ENCODE data around the gene INTS7. TPM values are rescaled to one million over a fixed set of nuclear protein-coding genes. Genes with fewer than 3 reads are reported as not detected.

The INTS7 gene, protein sequence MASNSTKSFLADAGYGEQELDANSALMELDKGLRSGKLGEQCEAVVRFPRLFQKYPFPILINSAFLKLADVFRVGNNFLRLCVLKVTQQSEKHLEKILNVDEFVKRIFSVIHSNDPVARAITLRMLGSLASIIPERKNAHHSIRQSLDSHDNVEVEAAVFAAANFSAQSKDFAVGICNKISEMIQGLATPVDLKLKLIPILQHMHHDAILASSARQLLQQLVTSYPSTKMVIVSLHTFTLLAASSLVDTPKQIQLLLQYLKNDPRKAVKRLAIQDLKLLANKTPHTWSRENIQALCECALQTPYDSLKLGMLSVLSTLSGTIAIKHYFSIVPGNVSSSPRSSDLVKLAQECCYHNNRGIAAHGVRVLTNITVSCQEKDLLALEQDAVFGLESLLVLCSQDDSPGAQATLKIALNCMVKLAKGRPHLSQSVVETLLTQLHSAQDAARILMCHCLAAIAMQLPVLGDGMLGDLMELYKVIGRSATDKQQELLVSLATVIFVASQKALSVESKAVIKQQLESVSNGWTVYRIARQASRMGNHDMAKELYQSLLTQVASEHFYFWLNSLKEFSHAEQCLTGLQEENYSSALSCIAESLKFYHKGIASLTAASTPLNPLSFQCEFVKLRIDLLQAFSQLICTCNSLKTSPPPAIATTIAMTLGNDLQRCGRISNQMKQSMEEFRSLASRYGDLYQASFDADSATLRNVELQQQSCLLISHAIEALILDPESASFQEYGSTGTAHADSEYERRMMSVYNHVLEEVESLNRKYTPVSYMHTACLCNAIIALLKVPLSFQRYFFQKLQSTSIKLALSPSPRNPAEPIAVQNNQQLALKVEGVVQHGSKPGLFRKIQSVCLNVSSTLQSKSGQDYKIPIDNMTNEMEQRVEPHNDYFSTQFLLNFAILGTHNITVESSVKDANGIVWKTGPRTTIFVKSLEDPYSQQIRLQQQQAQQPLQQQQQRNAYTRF
- total RNA-seq (2012; rRNA removed), result 20.3 and 24.9 TPM in 2 replicates
- 8.3 and 8.8 TPM in 2 replicates for polyA plus RNA-seq (2012; rRNA removed)
- polyA plus RNA-seq (2012; cell fraction: cytosol; rRNA removed), result 2.3 and 4.0 TPM in 2 replicates
- polyA plus RNA-seq (2012; cell fraction: nucleus; rRNA removed; ENCODE audit: low replicate concordance), result 1.9 and 10.2 TPM in 2 replicates
- percentile 71 among the genes with signal in this experiment for Bru-seq, nascent RNA
- BruChase-seq, experiment 1, labeled RNA remaining after a 6-hour chase, result percentile 69 among the genes with signal in this experiment
- BruChase-seq, experiment 2, labeled RNA remaining after a 2-hour chase, result percentile 65 among the genes with signal in this experiment
- long read RNA-seq, full-length matches to known transcripts, result 5 of 10 reads
- long read RNA-seq, partial matches to known transcripts, result 3 of 10 reads
- long read RNA-seq, other reads (novel, unspliced or antisense), result 2 of 10 reads

DNA sequence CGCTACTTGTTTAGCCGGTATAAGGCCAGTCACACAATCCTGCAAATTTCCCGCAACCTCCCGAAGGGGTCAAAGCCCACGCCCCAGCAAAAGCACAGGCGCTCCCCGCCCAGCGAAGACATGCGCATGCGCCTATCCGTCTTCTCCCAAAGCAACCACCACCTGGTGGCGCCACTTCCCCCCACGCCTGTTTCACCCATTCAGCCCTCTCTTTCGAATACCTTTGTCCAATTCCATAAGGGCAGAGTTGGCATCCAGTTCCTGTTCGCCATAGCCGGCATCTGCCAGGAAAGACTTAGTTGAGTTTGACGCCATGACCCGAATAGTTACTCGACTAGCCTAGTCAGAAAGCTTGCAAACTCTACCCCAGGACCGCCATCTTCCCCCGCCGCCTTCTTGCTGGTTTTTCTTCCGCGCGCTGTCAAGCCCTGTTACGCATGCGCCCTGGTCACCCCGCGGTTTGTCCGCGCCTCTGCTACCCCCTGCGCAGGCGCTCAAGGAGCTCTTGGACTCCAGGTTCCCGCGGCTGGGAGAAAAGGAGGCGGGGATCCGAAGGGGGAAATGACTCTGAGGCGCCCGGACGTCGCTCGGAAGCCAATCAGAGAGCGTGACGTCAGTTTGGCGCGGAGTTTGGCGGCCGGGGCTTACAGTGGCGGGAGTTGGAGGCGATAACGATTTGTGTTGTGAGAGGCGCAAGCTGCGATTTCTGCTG, at the start of gene INTS7, which contains the start of gene DTL:
TSS of gene INTS7 (minus strand) at position 435 of the 712 bp plus-strand sequence. CDS start at position 315, 120 bp downstream.
TSS of gene DTL (plus strand) at position 626 of the 712 bp plus-strand sequence. CDS start 143 bp downstream, outside the sequence.
- Histone ChIP-seq H3K18ac (ENCODE audit: low read depth, low read length) (peak within 1 kb of the TSS; percentile 72), H2AK9ac (replicated peaks; ENCODE audit: low read depth, low read length, poor library complexity) (peak within 1 kb of the TSS; percentile 90), H3K27ac (ENCODE audit: insufficient read depth, low read length) (peak within 1 kb of the TSS; percentile 82), H4K20me1 (ENCODE audit: insufficient read depth, low read length) (peaks cover 6% of the 10 kb centered on the region; the same call in 1 of the 2 replicates), H3K23ac (ENCODE audit: low read depth, low read length) (peak within 1 kb of the TSS; percentile 93), H2AFZ (replicated peaks; ENCODE audit: low read length, poor library complexity) (peak within 1 kb of the TSS; percentile 98), H2AK5ac (ENCODE audit: low read depth, low read length) (peak within 1 kb of the TSS; percentile 41), H3K4me3 (ENCODE audit: insufficient read depth, low read depth, low read length) (peak within 1 kb of the TSS; percentile 77), H3K9me1 (ENCODE audit: insufficient read depth, low read length) (peaks cover 4% of the 10 kb centered on the region), H3K4me1 (ENCODE audit: control insufficient read depth, insufficient read depth, low read length) (peaks cover 10% of the 10 kb centered on the region), H4K8ac (ENCODE audit: low read depth in 2 of 2, low read length in 2 of 2) (peak within 1 kb of the TSS; percentile 81 to 98), H3K14ac (replicated peaks; ENCODE audit: low read depth, low read length) (peak within 1 kb of the TSS; percentile 95), H2BK20ac (ENCODE audit: low read depth, low read length) (peak within 1 kb of the TSS; percentile 88), H3K4me2 (ENCODE audit: low read depth, low read length) (peak within 1 kb of the TSS; percentile 92), H3K9ac (ENCODE audit: low read depth, low read length) (peak within 1 kb of the TSS; percentile 92), H2BK120ac (ENCODE audit: low read depth, low read length) (peak within 1 kb of the TSS; percentile 81), H3K36me3 (ENCODE audit: control insufficient read depth, insufficient read depth, low read length) (no peaks in the 10 kb centered on the region), H2BK15ac (ENCODE audit: low read depth, low read length) (peak within 1 kb of the TSS; percentile 93), H3K27me3 (ENCODE audit: control insufficient read depth, insufficient read depth, low read length) (no peaks in the 10 kb centered on the region), H3K79me1 (ENCODE audit: low read depth in 1 of 2, low read length in 2 of 2) (peaks cover 6 to 39% of the 10 kb centered on the region in 2 experiments; a peak in 2 of 4 replicates), H3K4ac (ENCODE audit: low read depth, low read length) (peak within 1 kb of the TSS; percentile 87), H3K56ac (ENCODE audit: extremely low read depth, insufficient read depth, low read length) (peak within 1 kb of the TSS; percentile 100), H2BK5ac (ENCODE audit: low read depth, low read length, poor library complexity, severe bottlenecking) (peak within 1 kb of the TSS; percentile 82), H4K91ac (ENCODE audit: insufficient read depth, low read depth, low read length) (peak within 1 kb of the TSS; percentile 98), H3K9me3 (ENCODE audit: control insufficient read depth, insufficient read depth, low read length) (no peaks in the 10 kb centered on the region), H4K5ac (ENCODE audit: low read depth, low read length) (peak within 1 kb of the TSS; percentile 81)
- in situ Hi-C loops (cut with MboI; ENCODE audit: low sequenced_read_pairs), result loop anchor here (10.0 kb wide), 1 partner anchor 350 kb away; no protein-coding TSS in a partner anchor
- DNase-seq (peak; percentile 99), ATAC-seq (ENCODE audit: low read depth) (peak; percentile 87)
- dilution Hi-C loops (cut with HindIII; ENCODE audit: low sequenced_read_pairs, unreplicated experiment), result no loop called here
- CTCF ChIA-PET, result interaction anchor here (0.7 to 3.9 kb wide), 29 partner anchors 9 to 420 kb away, joined by 3 to 43 read pairs (median 4); no protein-coding TSS in a partner anchor
- no TSS peak for BruUV-seq (replicated peaks)
- POLR2A ChIA-PET (ENCODE audit: unreplicated experiment), result interaction anchor here (0.8 kb wide), 1 partner anchor 276 kb away, joined by 3 read pairs; no protein-coding TSS in a partner anchor
- intact Hi-C loops (cut with micrococcal nuclease), result loop anchor here (1.0 to 2.0 kb wide), 4 partner anchors 22 to 421 kb away; no protein-coding TSS in a partner anchor
- 0% methylated on average over 4 of the region's 53 CpGs; no CpG with 5 or more reads in 1 of the 2 experiments for WGBS, 2 experiments (ENCODE audit: extremely low coverage in 2 of 2, insufficient read length in 1 of 2)
- no peak for TF ChIP-seq CHD1 (IDR thresholded peaks at IDR 0.05; ENCODE audit: low read depth, low read length)
- peak; percentile 80 for TF ChIP-seq CTCF (conservative IDR thresholded peaks at IDR 0.05; ENCODE audit: low read depth, low read length)
- no peak for TF ChIP-seq CEBPB (IDR thresholded peaks at IDR 0.05; ENCODE audit: low read depth, low read length)
- TF ChIP-seq ELK1 (IDR thresholded peaks at IDR 0.05; ENCODE audit: borderline replicate concordance, low read depth, low read length), result no peak
- no peak for TF ChIP-seq NFE2L2 (IDR thresholded peaks at IDR 0.05; ENCODE audit: low read depth, low read length)
- TF ChIP-seq RCOR1 (IDR thresholded peaks at IDR 0.05; ENCODE audit: insufficient replicate concordance, low read length), result peak; percentile 18
- no peak for TF ChIP-seq RAD21 (IDR thresholded peaks at IDR 0.05; ENCODE audit: low read length)
- TF ChIP-seq POLR2A (IDR thresholded peaks at IDR 0.05; ENCODE audit: low read depth, low read length), result peak; percentile 82

Measured in IMR-90 (cell line).